DOHH2 (cell line): ENCODE results near the gene SRGN.

ENCODE experiments used
- H3F3A ChIP-seq: fragments of 200-600 bp; sonication (generic), shearing (Covaris generic); 2 replicates; pipeline ENCODE4 v1.6.0; 2016; ENCODE audit warnings: antibody characterized with exemption, mild to moderate bottlenecking; ENCODE audit not compliant: control insufficient read depth, insufficient read depth
- H3K27ac ChIP-seq: fragments of 200-600 bp; sonication (generic); 2 replicates; pipeline ENCODE4 v1.5.1; 2014; ENCODE audit warnings: low read depth, mild to moderate bottlenecking, low read length, moderate library complexity
- H3K27me3 ChIP-seq: fragments of 200-600 bp; sonication (generic); 2 replicates; pipeline ENCODE4 v1.6.1; 2014; ENCODE audit warnings: mild to moderate bottlenecking, low read length, mixed read lengths; ENCODE audit not compliant: control insufficient read depth
- H3K36me3 ChIP-seq: fragments of 200-600 bp; sonication (generic); 2 replicates; pipeline ENCODE4 v1.6.1; 2014; ENCODE audit warnings: mild to moderate bottlenecking, low read length, moderate library complexity, mixed read lengths; ENCODE audit not compliant: control insufficient read depth
- H3K4me1 ChIP-seq: fragments of 200-600 bp; sonication (generic); 2 replicates; pipeline ENCODE4 v1.6.1; 2014; ENCODE audit warnings: mild to moderate bottlenecking, low read length, mixed read lengths; ENCODE audit not compliant: control insufficient read depth
- H3K4me2 ChIP-seq: fragments of 200-600 bp; sonication (generic); 2 replicates; pipeline ENCODE4 v1.6.0; 2014; ENCODE audit warnings: mild to moderate bottlenecking, low read length, moderate library complexity
- H3K4me3 ChIP-seq: fragments of 200-600 bp; sonication (generic); 2 replicates; pipeline ENCODE4 v1.5.1; 2014; ENCODE audit warnings: mild to moderate bottlenecking, low read length, mixed read lengths
- H3K79me2 ChIP-seq: fragments of 200-600 bp; sonication (generic); 2 replicates; pipeline ENCODE4 v1.6.1; 2014; ENCODE audit warnings: mild to moderate bottlenecking, low read length, mixed read lengths; ENCODE audit not compliant: control insufficient read depth
- H3K9me2 ChIP-seq: fragments of 200-600 bp; sonication (generic); replicated peaks from 2 replicates; pipeline ENCODE4 v1.6.1; 2014; ENCODE audit warnings: mild to moderate bottlenecking, low read length, mixed read lengths; ENCODE audit not compliant: control insufficient read depth
- H3K9me3 ChIP-seq: fragments of 200-600 bp; sonication (generic); 2 replicates; pipeline ENCODE4 v1.6.1; 2014; ENCODE audit warnings: antibody characterized with exemption, low read length, mixed read lengths; ENCODE audit not compliant: control insufficient read depth, insufficient read depth
- H4K20me1 ChIP-seq: fragments of 200-600 bp; sonication (generic); 2 replicates; pipeline ENCODE4 v1.6.0; 2014; ENCODE audit warnings: low read depth, mild to moderate bottlenecking, antibody characterized with exemption, low read length, moderate library complexity; ENCODE audit not compliant: control insufficient read depth, insufficient read depth
- CTCF ChIP-seq: fragments of 200-600 bp; sonication (generic); IDR thresholded peaks from one replicate; pipeline ENCODE4 v1.5.1; 2014; ENCODE audit warnings: antibody characterized with exemption, mild to moderate bottlenecking, low read depth, low read length; ENCODE audit not compliant: poor library complexity, severe bottlenecking
- EZH2phosphoT487 ChIP-seq: fragments of 200-600 bp; sonication (generic); IDR thresholded peaks from 2 replicates; pipeline ENCODE4 v1.6.1; 2017; ENCODE audit warnings: borderline replicate concordance, mild to moderate bottlenecking, antibody characterized with exemption, low read length, moderate library complexity, mixed read lengths

SRGN gene

GRCh38 chr10:69069090-69070042 is 18.5 kb upstream of the SRGN start:
- Histone ChIP-seq H3K79me2 (no peaks in the 10 kb centered on the region), H3K4me3 (no peak overlapping the region), H4K20me1 (no peaks in the 10 kb centered on the region), H3K9me2 (no peaks in the 10 kb centered on the region), H3K9me3 (no peaks in the 10 kb centered on the region), H3F3A (no peaks in the 10 kb centered on the region), H3K27me3 (peaks cover 15% of the 10 kb centered on the region), H3K27ac (no peak overlapping the region), H3K4me2 (no peak overlapping the region), H3K4me1 (no peaks in the 10 kb centered on the region), H3K36me3 (no peaks in the 10 kb centered on the region)
- TF ChIP-seq EZH2phosphoT487, result no peak
- TF ChIP-seq CTCF, result no peak

- H3F3A ChIP-seq, result no peaks in the 10 kb centered on the region
- H3K27ac ChIP-seq, result no peak overlapping the region
- H3K36me3 ChIP-seq, result no peaks in the 10 kb centered on the region
- H3K4me2 ChIP-seq, result no peak overlapping the region
- 0 out of 2 replicates have a peak, but pooled peaks cover 4% of the 10 kb centered on the region for H3K27me3 ChIP-seq
- H3K9me3 ChIP-seq, result no peaks in the 10 kb centered on the region
- H3K9me2 ChIP-seq, result no peaks in the 10 kb centered on the region
- no peaks in the 10 kb centered on the region for H3K4me1 ChIP-seq
- H3K4me3 ChIP-seq, result no peak overlapping the region
- no peak for TF ChIP-seq CTCF
- no peak for TF ChIP-seq EZH2phosphoT487
- H4K20me1 ChIP-seq, result no peaks in the 10 kb centered on the region
- H3K79me2 ChIP-seq, result no peaks in the 10 kb centered on the region
These were observed 17.0 kb upstream of the SRGN start for GRCh38 chr10:69070951-69071350.

GRCh38 chr10:69071610-69072009 is 16.3 kb upstream of the SRGN start:
- no peaks in the 10 kb centered on the region for H3K36me3 ChIP-seq
- H3K4me3 ChIP-seq, result no peak overlapping the region
- H3K9me3 ChIP-seq, result no peaks in the 10 kb centered on the region
- H3K79me2 ChIP-seq, result no peaks in the 10 kb centered on the region
- no peak overlapping the region for H3K4me2 ChIP-seq
- no peaks in the 10 kb centered on the region for H3K9me2 ChIP-seq
- no peaks in the 10 kb centered on the region for H3F3A ChIP-seq
- TF ChIP-seq CTCF (no peak), EZH2phosphoT487 (no peak)
- H3K27me3 ChIP-seq, result 0 out of 2 replicates have a peak, but pooled peaks cover 4% of the 10 kb centered on the region
- no peak overlapping the region for H3K27ac ChIP-seq
- no peaks in the 10 kb centered on the region for H4K20me1 ChIP-seq
- H3K4me1 ChIP-seq, result no peaks in the 10 kb centered on the region
